ENCODE measurements around the gene KRT33A.

Gene KRT33A

DNA sequence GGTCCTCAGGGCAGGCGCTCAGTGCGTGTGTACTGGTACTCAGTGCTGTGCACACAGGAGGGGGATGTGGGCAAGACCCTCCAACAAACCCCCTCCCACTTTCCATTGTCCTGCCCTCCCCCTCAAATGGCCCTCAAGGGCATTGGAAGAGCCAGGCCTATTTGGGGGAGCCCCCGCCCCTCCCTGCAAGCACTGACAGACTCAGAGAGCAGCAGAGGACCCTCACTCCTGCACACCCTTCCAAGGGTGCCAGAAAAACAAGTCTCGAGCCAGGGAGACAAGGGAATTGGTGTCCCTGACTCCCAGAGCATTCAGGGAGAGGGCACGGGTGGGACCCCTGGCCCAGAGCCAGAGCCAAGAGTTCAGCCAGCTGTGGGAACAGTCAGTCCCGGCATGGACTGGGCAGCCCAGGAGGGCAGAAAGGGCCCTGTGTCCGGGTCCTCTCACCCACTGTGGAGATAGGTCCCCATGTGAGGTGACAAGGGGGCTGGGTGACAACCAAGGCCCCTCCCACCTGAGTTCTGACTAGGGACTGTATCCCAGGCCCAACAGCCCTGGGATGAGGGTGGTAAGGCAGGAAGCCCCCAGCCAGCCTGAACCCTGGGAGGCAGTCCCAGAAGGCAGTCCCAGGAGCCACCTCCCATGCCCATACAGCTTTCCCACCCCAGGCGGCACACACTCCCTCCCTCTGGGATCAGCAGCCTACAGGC, 23.1 kb downstream of the KRT33A start:
- no peak for DNase-seq

DNA sequence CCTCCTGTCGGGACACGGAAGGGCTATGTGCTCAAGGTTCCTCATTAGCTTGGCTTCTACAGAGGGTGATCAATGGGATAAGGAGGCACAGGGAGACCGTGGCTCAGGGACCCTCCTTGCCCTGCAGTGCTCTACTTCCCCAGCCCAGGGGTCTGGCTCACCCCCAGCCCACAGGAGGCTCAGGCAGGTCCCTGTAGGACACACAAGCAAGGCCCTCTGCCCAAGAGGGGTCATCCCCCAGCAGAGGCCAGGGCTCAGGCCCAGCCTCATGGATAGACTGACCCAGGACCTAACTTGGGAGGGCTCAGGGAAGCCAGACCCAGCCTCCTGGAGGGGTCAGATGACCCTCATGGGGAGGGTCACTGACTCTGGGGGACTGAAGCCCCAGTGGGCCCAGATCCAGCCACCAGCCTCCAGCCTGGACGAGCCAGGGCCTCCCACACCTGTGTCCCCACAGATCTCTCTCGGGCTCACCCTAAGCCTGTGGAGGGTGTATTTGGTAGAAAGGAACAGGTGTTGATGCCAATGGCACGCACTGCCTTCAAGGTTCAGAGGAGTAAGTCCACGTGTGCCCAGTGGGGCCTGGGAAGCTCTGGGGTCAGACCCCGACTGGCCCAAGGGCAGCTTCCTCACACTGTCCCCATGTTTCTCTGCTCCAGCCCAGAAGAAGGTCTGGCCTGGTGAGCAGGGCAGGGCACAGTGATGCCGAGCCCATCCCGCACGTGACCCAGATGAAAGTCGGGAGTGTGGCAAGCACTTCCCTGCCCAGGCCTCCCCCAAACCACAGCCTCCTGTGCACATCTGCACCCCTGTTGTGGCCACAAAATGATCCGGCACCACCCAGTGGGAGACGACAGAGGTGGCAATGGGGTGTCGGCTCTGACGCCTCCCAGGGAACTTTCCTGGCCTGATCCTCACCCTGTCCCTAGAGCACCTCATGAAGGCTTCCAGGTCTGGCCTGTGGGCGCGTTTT, 24.2 kb downstream of the KRT33A start:
- DNase-seq = peak in 1 of 2 donors; percentile 55

DNA sequence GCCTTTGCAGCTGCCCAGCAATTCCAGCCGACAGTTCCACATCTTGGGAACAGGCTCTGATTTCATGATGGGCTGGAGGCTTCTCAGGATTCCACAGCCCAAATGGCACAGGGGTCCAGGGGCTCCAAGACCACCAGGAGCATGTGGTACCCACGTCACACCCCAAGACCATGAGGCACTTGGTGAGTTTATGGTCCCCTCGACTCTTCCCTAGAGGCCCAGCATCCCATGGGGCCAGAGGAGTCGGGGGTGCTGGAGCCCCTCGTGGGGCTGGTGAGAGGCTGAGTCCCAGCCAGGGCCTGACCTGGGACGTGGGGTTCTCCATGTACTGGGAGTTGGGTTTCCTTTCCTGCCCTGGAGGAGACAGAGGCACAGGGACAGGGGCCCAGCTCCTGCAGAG, 25.0 kb downstream of the KRT33A start:
- DNase-seq = no peak

DNA sequence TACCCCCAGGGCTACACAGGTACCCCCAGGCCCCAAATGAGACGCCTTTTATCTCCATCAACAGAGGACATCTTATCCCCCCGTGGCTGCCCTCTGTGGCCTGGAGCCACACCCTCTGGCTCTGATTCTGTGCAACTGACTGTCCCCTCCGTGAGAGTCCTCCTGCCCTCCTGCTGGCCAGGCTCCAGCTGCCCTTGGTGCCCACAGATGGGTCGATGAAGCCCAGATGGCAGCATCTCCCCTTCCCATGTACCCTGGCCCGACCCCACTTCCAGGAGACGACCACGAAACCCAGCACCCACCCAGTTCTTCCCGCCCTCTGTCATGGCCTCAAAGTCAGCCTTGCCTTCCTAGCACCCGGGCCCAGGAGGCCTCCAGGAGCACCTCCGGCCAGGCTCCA, 25.5 kb downstream of the KRT33A start:
- no peak for DNase-seq

DNA sequence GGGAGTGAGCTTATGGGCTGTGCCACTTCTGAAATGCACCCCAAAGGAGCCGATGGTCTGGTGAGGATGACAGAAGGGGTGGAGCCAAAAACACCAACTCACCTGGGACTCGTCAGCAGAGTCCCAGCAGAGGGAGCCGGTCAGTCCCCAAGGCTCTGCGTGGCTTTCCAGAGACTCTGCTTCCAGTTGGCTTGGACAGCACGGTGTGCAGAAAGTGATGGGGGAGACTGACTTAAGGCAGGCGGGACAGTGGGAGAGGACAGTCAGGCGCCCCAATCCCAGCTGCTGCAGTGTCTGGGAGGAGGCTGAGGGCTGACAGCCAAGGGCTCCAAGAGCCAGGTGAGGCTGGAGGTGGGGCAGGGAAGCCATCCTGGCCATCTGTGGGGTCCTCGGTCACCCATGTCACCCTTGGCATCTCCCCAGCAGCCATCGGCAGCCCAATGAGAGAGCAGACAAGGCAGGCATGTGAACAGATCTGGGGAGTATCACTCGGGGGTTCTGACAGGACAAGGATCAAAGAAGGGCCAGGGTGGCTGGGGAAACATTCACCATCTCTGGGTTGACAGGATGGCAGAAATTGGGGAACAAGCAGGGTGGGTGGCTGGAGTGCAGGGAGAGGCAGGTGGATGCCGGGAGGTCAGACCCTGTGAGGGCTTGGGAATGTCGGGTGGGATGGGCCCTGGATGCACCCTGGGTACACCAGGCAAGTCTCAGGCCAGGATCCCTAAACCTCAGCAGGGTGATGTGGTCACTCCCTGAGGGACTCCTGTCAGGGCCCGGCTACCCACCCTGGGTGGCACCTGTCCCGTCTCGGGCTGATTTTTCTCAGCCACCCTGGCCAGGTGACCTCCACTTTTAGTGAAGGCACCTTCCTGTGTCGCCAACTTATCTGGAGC, 26.2 kb downstream of the KRT33A start:
- DNase-seq = no peak

DNA sequence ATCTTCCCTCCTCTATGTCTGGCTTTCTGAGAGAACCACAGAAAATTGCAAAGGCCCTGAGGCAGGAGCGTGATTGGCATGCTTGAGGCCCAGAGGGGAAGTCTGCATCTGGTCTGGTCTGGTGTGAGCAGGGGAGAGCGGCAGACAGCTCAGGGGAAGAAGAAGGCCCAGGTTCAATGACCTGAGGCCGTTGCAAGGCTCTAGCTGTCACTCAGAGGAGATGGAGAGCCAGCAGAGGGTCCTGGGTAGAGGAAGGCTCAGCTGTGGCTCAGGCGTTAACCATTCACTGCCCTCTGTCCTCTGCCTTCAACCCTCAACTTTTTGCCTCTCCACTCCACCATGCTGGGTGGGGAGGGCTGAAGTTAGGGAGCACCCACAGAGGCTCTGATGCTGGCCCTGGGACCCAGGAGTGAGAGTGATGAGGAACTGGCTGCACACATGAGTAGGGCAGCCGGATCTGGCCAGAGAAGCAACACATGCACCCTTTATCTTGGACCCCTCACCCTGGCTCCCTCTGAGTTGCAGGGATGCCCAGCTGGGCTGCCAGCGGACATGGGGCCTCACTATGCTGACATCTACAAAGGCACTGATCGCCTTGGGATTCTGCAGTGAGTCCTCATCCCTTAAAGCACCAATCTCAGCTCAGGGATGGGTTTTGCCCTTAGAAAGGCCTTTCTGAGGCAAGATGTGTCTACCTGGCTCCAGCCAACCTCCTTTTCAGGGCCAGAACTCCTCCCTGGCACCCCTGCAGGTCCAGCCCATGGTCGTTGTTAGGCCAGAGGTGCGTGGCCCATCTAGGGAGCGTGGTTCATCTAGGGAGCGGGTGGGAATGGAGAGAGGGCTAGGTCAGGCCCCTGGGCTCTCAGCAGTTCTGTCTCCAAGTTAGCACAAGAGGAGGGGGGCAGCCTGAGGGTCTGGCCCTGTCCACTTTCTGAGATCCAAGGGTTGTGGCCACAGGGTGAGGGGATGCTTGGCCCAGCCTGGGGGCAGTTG, 27.4 kb downstream of the KRT33A start:
- no peak for DNase-seq

DNA sequence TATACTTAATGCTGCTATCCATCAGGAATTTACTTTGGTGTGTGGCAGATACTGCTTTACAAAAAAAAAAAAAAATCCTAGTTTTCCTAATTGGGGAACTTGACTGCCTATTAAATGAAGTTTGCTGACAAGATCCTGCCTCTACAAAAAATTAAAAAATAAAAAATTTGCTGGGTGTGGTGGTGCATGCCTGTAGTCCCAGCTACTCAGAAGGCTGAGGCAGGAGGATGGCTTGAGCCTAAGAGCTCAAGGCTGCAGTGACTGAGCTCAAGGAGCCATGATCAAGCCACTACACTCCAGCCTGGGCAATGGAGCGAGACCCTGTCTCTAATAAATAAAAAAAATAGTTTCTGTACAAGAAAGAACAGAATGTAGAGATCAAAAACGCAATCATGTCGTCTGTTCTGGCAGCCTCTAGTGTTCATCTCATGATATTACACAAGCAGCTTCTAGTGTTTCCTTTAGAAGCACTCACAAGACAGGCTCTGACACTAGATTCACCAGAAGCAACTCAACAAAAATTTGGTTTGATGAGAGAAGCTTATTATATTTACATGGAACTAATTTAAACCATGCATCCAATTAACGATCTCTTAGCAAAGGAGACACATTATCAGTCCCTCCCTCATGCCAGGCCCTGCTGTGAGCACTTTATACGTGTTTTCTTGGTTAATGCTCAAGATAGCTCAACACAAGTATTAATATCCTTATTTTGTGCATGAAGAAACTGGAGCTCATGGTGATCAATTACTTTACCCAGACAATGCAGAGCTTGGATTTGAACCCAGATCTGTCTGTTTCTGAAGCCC, 28.3 kb downstream of the KRT33A start:
- DNase-seq = peak; percentile 26 to 68

DNA sequence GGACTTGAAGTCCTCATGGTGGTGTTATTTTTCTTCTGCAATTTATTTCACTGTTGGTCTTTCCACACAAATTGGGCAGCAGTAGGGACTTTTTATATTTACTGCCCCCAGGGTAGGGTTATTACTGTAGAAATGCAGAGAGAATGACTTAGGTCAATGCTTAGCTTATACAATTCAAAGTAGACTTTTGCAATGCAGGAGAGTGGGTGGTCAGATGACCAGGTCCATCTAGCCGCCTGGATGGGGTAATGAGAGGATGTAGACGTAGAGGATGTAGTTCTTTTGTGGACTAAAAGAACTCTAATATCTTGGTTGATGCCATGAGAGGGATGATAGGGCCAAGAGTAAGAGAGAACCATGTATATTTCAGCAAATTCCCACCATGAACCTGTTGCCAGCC, 32.4 kb downstream of the KRT33A start:
- no peak for DNase-seq

DNA sequence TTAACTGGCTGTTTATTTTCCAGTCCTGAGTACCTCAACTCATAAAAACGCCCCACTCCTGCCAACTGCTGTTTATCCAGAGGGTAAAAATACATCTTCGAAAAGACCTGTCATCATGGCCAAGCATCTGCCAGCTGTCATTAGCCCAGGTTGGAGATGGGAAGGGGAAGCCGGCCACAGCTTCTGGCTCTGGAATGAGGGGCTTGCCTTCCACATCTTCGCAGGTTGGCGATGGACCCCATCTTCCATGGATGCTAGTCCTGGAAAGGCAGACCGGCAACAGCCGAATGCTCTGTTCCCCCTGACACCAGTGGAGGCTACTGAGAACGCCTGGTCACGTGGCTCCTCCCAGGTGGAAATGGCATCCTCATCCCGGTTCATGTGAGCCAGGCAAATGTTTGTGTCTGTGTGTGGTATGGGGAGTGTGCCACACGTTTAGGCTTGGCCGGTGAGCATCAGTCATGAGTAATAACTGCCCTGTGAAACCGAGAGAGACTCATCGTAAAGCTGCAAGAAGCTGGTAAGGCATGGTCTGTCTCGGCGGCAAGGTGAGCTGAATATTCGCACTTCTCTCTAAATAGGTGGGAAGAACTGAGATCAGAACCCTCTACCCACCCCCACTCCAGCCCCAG, 34.7 kb downstream of the KRT33A start:
- DNase-seq = no peak

DNA sequence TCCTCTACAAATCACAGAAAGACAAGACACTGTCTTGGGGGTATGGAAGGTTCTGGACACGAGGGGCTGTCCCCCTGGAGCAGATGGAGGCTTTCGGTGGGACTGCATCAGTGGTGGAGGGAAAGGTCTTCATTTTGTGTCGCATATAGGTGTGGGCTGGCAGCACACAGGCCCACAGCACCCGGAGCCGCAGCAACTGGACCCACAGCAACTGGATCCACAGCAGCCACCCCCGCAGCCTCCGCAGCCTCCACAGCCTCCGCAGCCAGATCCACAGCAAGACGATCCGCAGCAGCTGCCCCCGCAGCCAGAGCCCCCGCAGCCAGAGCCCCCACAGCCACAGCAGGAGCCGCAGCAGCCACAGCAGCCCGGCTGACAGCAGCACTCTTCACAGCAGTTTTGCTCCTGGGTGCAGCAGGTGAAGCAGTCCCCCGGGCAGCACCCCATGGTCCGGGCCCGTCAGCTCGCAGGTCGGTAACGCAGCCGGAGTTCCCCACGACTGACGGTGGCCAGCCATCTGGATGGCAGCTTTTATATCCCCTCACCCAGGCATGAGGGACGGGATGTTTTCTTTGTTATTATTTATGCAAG, 35.3 kb downstream of the KRT33A start, which contains the start of gene KRTAP17-1:
Gene KRTAP17-1, minus strand, starts transcription at position 507 of the 591 bp plus-strand sequence. Its CDS starts 60 bp downstream, at position 447.
- DNase-seq = no peak

DNA sequence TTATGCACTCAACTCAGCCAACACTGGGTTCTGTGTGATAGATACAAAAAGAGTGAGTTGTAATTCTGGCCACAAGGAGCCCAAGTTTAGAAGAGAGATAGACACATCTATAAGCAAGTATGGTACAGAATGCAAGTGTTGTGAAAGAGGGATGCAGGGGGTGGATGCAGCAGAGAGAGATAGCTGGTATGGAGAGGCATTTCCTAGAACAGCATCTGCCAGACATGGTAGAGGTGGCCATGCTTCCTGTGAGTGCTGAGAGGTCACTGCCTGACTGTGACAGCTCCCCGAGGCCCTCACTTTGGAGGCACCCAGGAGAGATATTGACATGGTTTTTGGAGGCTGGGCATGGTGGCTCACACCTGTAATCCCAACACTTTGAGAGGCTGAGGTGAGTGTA, 39.5 kb downstream of the KRT33A start:
- no peak for DNase-seq

DNA sequence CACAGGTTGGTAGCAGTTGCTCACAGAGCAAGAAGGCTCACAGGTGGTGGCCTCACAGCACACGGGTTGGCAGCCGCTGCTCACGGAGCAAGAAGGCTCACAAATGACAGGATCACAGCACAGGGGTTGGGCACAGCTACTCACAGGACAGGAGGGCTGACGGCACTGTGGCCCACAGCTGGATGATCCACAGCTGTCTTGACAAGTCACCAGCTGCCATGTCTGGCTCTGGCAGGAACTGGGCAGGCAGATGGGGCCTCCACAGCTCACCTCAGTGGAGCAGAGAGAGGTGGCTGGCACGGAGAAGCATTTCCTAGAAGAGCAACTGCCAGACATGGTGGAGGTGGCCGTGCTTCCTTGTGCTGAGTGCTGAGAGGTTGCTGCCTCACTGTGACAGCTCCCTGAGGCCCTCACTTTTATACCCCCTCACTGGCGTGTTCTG, 41.7 kb downstream of the KRT33A start, which contains the start of gene KRTAP16-1:
Gene KRTAP16-1, minus strand, starts transcription at position 392 of the 442 bp plus-strand sequence. Its CDS starts 56 bp downstream, at position 336.
- DNase-seq = peak; percentile 56 to 61

DNA sequence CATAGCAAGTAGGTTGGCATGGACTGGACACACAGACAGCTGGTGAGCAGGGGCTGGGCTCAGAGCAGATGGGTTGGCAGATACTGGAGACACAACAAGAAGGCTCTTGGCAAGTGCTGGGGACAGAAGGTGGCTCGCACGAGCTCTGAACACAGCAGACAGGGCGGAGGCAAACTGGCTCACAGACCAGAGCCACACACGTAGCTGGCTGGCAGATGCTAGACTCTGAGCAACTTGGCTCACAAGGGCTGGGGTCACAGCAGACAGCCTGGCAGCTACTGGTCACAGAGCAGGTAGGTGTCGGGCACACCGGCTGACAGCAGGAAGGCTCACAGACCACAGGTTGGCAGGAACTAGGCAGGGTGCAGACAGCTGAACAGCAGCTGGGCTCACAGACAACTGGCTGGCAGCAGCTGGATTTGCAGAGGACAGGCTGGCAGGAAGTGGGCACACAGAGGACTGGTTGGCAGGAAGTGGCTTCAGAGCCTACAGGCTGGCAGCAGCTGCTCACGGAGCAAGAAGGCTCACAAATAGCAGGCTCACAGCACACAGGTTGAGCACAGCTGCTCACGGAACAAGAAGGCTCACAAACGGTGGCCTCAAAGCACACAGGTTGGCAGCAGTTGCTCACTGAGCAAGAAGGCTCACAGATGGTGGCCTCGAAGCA, 42.2 kb downstream of the KRT33A start:
- peak; percentile 85 to 88 for DNase-seq

DNA sequence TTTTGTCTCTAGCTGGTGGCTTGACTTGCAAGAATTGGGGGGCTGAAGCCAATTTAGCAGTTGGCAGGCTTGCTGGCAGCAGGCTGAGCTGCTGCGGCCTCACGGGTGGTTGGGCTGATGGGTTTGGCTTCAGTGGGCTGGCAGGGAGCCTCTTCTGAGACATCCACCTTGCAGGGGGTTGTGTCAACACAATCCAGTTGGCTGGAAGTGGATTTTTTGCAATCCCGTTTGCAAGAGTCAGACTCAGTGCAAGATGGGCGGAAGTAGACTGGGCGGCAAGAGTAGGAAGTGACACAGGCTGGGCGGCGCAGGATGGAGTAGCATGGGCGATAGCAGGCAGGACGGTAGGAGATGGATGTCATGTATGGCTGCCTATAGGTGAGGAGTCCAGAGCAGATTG, 43.0 kb downstream of the KRT33A start:
- DNase-seq = peak in 1 of 2 donors; percentile 13

DNA sequence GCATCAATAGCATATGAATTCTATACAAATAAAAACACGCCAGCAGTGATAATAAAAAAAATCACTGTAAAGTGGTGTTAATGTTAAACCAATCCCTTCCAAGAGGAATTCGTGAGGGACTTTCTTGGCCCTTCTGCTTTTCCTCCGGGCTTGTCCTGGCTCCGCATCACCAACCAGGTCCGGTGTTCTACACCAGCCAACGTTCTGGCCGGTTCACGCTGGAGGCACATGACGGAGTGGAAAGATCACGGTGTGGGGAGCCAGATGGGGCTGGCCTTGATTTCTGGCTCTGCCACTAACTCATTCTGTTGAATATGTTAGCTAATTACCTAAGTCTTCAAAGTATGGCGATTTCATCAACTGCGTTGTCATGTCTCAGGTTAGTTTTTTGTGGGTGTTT, 46.5 kb downstream of the KRT33A start:
- no peak for DNase-seq

DNA sequence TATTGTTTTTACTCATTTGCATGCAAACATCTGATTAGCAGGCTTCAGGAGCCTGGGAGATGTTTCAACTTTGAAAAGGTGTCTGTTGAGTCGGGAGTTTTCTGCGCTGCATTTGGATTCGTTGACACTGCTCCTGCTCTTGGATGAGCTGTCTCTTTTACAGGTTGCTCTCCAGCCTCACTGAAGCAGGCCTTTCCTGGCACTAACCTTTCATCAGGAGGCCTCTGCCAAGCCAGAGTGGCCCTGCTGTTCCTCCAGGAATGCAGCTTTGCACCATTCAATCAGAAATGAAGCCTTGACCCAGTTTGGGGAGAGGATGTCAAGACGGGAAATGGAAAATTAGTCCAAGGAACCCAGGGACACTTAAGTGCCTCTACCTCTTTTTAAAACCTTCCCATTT, 47.6 kb downstream of the KRT33A start:
- DNase-seq = no peak

DNA sequence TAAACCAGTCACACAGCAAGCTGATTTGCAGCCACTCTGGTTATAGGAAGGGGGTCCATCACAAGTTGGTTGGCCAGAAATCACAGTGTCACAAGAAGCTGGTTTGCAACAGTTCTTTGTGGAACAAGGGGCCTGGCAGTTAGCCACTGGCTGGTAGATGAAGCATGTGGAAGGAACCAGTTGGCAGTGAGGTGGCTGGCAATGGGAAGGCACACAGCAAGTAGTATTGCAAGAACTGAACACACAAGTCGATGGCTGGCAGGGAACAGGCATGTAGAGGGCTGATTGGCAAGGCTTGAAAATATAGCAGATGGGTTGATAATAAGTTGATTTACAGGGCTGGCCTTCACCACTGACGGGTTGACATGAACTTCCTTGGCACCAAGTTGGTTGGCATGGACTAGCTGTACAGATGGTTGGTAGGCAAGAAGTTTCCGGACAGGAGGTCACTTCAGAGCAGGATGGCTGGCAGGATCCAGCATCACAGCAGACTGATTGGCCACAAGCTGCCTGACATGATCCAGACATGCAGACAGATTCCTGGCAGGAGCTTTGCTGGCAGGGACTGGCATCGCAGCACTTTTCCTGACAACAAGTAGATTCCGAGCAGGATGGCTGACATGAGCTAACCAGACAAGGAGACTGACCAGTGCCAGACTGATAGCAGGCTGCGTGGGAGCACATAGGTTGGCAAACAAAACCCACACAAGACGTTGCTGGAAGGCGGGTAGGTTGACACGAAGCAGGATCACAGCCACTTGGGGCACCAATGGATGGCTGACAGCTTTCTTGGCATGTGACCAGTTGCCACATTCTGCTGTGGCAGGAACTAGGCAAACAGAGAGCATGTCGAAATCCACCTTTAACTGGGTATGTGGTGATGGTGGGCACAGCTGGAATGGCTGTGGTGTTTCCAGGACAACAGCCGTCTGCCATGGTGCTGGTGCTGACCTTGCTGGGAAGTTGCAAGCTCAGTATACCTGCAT, 48.4 kb downstream of the KRT33A start, which contains the start of gene KRTAP29-1:
Gene KRTAP29-1, minus strand, starts transcription at position 936 of the 986 bp plus-strand sequence. Its CDS starts 0 bp downstream, at position 936.
- DNase-seq = no peak
